ENCODE measurements around the gene CALD1. TPM values are rescaled to one million over a fixed set of nuclear protein-coding genes. Genes with fewer than 3 reads are reported as not detected.

The CALD1 gene
- polyA plus RNA-seq, 2 of the 4 experiments (the other 2 are of a cell fraction): 136 to 150 TPM

GRCh38 chr7:134866617-134867016 lies 87.2 kb downstream of the CALD1 start:
- no peak overlapping the region for H3K4me2 ChIP-seq
- ChIA-PET CTCF (interaction anchor here (1.4 kb wide), 1 partner anchor 161 kb away, joined by 3 read pairs; no protein-coding TSS in a partner anchor), POLR2A (no interaction called here)
- FAIRE-seq (no peak), DNase-seq (ENCODE audit: low read depth in 1 of 2, low spot score in 1 of 2) (no peak), ATAC-seq (no peak)
- H3K4me3 ChIP-seq: no peak overlapping the region
- no peaks in the 10 kb centered on the region for H3K9me3 ChIP-seq
- WGBS (ENCODE audit: missing lambda C conversion rate): 79% methylated on average over 8 of the region's 8 CpGs
- no peak for TF ChIP-seq TP53 (CRISPR knock-in tag; IDR thresholded peaks at IDR 0.05)
- no peak for TF ChIP-seq KDM1A (IDR thresholded peaks at IDR 0.05; ENCODE audit: low read depth)
- no peak for TF ChIP-seq POLR2AphosphoS2 (conservative IDR thresholded peaks at IDR 0.05; ENCODE audit: low read length)
- TF ChIP-seq PHF8 (IDR thresholded peaks at IDR 0.05; ENCODE audit: borderline replicate concordance, low read depth): no peak
- TF ChIP-seq ZNF302 (CRISPR knock-in tag; IDR thresholded peaks at IDR 0.05): no peak
- no peak for TF ChIP-seq E2F6 (IDR thresholded peaks at IDR 0.05; ENCODE audit: borderline replicate concordance, low read depth)
- no peak for TF ChIP-seq SREBF2 (IDR thresholded peaks at IDR 0.05)
- TF ChIP-seq RNF2 (IDR thresholded peaks at IDR 0.05; ENCODE audit: borderline replicate concordance, low read depth): no peak
- no peak for TF ChIP-seq EP300 (IDR thresholded peaks at IDR 0.05)
- no peak for TF ChIP-seq BHLHE40 (IDR thresholded peaks at IDR 0.05; ENCODE audit: low read depth, low read length)
- TF ChIP-seq FOSL2 (IDR thresholded peaks at IDR 0.05): no peak
- no peak for TF ChIP-seq FOSL2 (CRISPR knock-in tag; IDR thresholded peaks at IDR 0.05)
- TF ChIP-seq GATA3 (IDR thresholded peaks at IDR 0.05; ENCODE audit: borderline replicate concordance): no peak
- no peak for TF ChIP-seq EHMT2 (IDR thresholded peaks at IDR 0.05; ENCODE audit: low read depth)
- no peak for TF ChIP-seq HEYL (CRISPR knock-in tag; IDR thresholded peaks at IDR 0.05)
- TF ChIP-seq REST (IDR thresholded peaks at IDR 0.05): no peak
- TF ChIP-seq RARB (CRISPR knock-in tag; IDR thresholded peaks at IDR 0.05): no peak
- no peak for TF ChIP-seq HMGXB4 (CRISPR knock-in tag; IDR thresholded peaks at IDR 0.05; ENCODE audit: borderline replicate concordance)
- TF ChIP-seq SMC3 (IDR thresholded peaks at IDR 0.05): no peak
- H3K4me1 ChIP-seq: no peaks in the 10 kb centered on the region
- no peak overlapping the region for H3K27ac ChIP-seq

GRCh38 chr7:134870156-134870555 lies 90.7 kb downstream of the CALD1 start:
- no peak for DNase-seq (ENCODE audit: low read depth in 1 of 2, low spot score in 1 of 2)
- ChIA-PET POLR2A (no interaction called here), CTCF (no interaction called here)
- no peak overlapping the region for H3K4me2 ChIP-seq
- H3K4me3 ChIP-seq: no peak overlapping the region
- FAIRE-seq: no peak
- H3K27ac ChIP-seq: no peak overlapping the region
- H3K9me3 ChIP-seq: no peaks in the 10 kb centered on the region
- peaks cover 1% of the 10 kb centered on the region; the same call in 2 of the 3 replicates for H3K4me1 ChIP-seq
- TF ChIP-seq SMC3 (IDR thresholded peaks at IDR 0.05): no peak
- no peak for TF ChIP-seq CTCF (IDR thresholded peaks at IDR 0.05)
- TF ChIP-seq RARB (CRISPR knock-in tag; IDR thresholded peaks at IDR 0.05): no peak
- no peak for TF ChIP-seq BHLHE40 (IDR thresholded peaks at IDR 0.05; ENCODE audit: low read depth, low read length)
- TF ChIP-seq PHF8 (IDR thresholded peaks at IDR 0.05; ENCODE audit: borderline replicate concordance, low read depth): no peak
- ATAC-seq: no peak; a peak in 1 of 6 replicates
- WGBS (ENCODE audit: missing lambda C conversion rate): 86% methylated on average over 5 of the region's 5 CpGs

Measured in A549 (cell line).